Neuronal stem cell (in vitro differentiated cells): ENCODE data around the gene KRT38.

Source experiments
- DNase-seq: peaks from one replicate; pipeline ENCODE4 v3.0.0-alpha.2; 2013; ENCODE audit warnings: low spot score
- H2AFZ ChIP-seq: one replicate; pipeline ENCODE4 v1.6.1; 2013; ENCODE audit warnings: mild to moderate bottlenecking, low read length, inconsistent platforms
- H2AK5ac ChIP-seq: 2 replicates; pipeline ENCODE4 v1.6.1; 2013; ENCODE audit warnings: low read depth, mild to moderate bottlenecking, inconsistent platforms, low read length, moderate library complexity, mixed read lengths
- H2BK120ac ChIP-seq: 2 replicates; pipeline ENCODE4 v1.6.1; 2013; ENCODE audit warnings: low read depth, mild to moderate bottlenecking, inconsistent platforms, low read length, moderate library complexity, mixed read lengths
- H2BK12ac ChIP-seq: one replicate; pipeline ENCODE4 v1.6.1; 2013; ENCODE audit warnings: low read length, inconsistent platforms
- H2BK15ac ChIP-seq: 2 replicates; pipeline ENCODE4 v1.6.1; 2013; ENCODE audit warnings: mild to moderate bottlenecking, low read length, inconsistent platforms, mixed read lengths
- H2BK5ac ChIP-seq: one replicate; pipeline ENCODE4 v1.6.1; 2013; ENCODE audit warnings: inconsistent platforms, mild to moderate bottlenecking, low read length, moderate library complexity
- H3K14ac ChIP-seq: one replicate; pipeline ENCODE4 v1.6.1; 2013; ENCODE audit warnings: low read length, inconsistent platforms
- H3K18ac ChIP-seq: 2 replicates; pipeline ENCODE4 v1.6.1; 2013; ENCODE audit warnings: low read length, inconsistent platforms
- H3K23ac ChIP-seq: 2 replicates; pipeline ENCODE4 v1.6.1; 2013; ENCODE audit warnings: low read depth, mild to moderate bottlenecking, mixed read lengths, low read length, inconsistent platforms; ENCODE audit not compliant: poor library complexity
- H3K27ac ChIP-seq: replicated peaks from 3 replicates; pipeline ENCODE4 v1.5.1; 2013; ENCODE audit warnings: low read length, inconsistent platforms
- H3K27me3 ChIP-seq, 3 experiments: 2 replicates each; pipeline ENCODE4 v1.6.1; 2013; ENCODE audit warnings: low read length in 3 of 3, mild to moderate bottlenecking in 2 of 3, inconsistent platforms in 1 of 3, low read depth in 1 of 3, mixed read lengths in 1 of 3, moderate library complexity in 1 of 3; ENCODE audit not compliant: control insufficient read depth in 3 of 3, insufficient read depth in 3 of 3
- H3K36me3 ChIP-seq, 2 donors: replicated peaks in 1 of 2; 2 replicates each; pipeline ENCODE4 v1.6.1; 2013; ENCODE audit warnings: low read length in 2 of 2; ENCODE audit not compliant: control insufficient read depth in 2 of 2, insufficient read depth in 2 of 2
- H3K4ac ChIP-seq: 2 replicates; pipeline ENCODE4 v1.6.1; 2013; ENCODE audit warnings: inconsistent platforms, mild to moderate bottlenecking, low read length, moderate library complexity
- H3K4me1 ChIP-seq, 2 donors: 1 replicate in 1 of 2; 2 replicates in 1 of 2; pipeline ENCODE4 v1.6.1; 2013; ENCODE audit warnings: low read length in 2 of 2, low read depth in 1 of 2; ENCODE audit not compliant: control insufficient read depth in 2 of 2, insufficient read depth in 1 of 2
- H3K4me2 ChIP-seq: one replicate; pipeline ENCODE4 v1.6.1; 2013; ENCODE audit warnings: mild to moderate bottlenecking, low read length, inconsistent platforms; ENCODE audit not compliant: insufficient read depth, poor library complexity, severe bottlenecking
- H3K4me3 ChIP-seq, 2 donors: 2 replicates each; pipeline ENCODE4 v1.5.1; 2013; ENCODE audit warnings: low read length in 2 of 2, mild to moderate bottlenecking in 2 of 2, inconsistent platforms in 1 of 2, moderate library complexity in 1 of 2
- H3K79me1 ChIP-seq: one replicate; pipeline ENCODE4 v1.6.1; 2013; ENCODE audit warnings: low read depth, mild to moderate bottlenecking, inconsistent platforms, low read length, moderate library complexity
- H3K9ac ChIP-seq: one replicate; pipeline ENCODE4 v1.6.1; 2013; ENCODE audit warnings: mild to moderate bottlenecking, low read depth, low read length, inconsistent platforms; ENCODE audit not compliant: poor library complexity
- H3K9me3 ChIP-seq, 2 donors: replicated peaks in 1 of 2; 2 replicates each; pipeline versions ENCODE3 to v1.6.1; 2013; ENCODE audit warnings: low read length in 2 of 2, mild to moderate bottlenecking in 2 of 2, inconsistent platforms in 1 of 2, low read depth in 1 of 2, mixed read lengths in 1 of 2, moderate library complexity in 1 of 2; ENCODE audit not compliant: control insufficient read depth in 2 of 2, insufficient read depth in 1 of 2
- H4K8ac ChIP-seq: one replicate; pipeline ENCODE4 v1.6.1; 2013; ENCODE audit warnings: low read depth, mild to moderate bottlenecking, inconsistent platforms, low read length, moderate library complexity
- H4K91ac ChIP-seq: one replicate; pipeline ENCODE4 v1.6.1; 2013; ENCODE audit warnings: low read length, low read depth, mild to moderate bottlenecking, inconsistent platforms; ENCODE audit not compliant: poor library complexity
- WGBS, 2 donors: extraction: QIAGEN DNeasy Blood & Tissue Kit; methylation state at CpG; one replicate each; pipeline ENCODE4 v1.1.7; 2013; ENCODE audit warnings: missing lambda C conversion rate in 2 of 2, mixed read lengths in 1 of 2; ENCODE audit not compliant: insufficient read length in 2 of 2, insufficient replicate concordance in 1 of 2; ENCODE audit errors: extremely low coverage in 2 of 2; 5-methylcytosine and 5-hydroxymethylcytosine counted together

The KRT38 gene

GRCh38 chr17:41442739-41443138 is 2.0 kb upstream of the KRT38 start:
- Histone ChIP-seq H3K9ac (no peak overlapping the region), H2BK15ac (no peak overlapping the region), H2BK12ac (no peak overlapping the region), H3K4me3 (no peak overlapping the region), H2BK5ac (no peak overlapping the region), H4K91ac (no peak overlapping the region), H3K23ac (no peak overlapping the region), H2AFZ (no peak overlapping the region), H3K27me3 (peaks cover 0 to 7% (median 0%) of the 10 kb centered on the region in 3 experiments), H3K79me1 (no peaks in the 10 kb centered on the region), H3K4ac (no peak overlapping the region), H3K9me3 (no peaks in the 10 kb centered on the region), H2AK5ac (no peak overlapping the region), H2BK120ac (no peak overlapping the region), H4K8ac (no peak overlapping the region), H3K14ac (no peak overlapping the region), H3K4me1 (no peaks in the 10 kb centered on the region), H3K18ac (no peak overlapping the region), H3K4me2 (no peak overlapping the region), H3K36me3 (no peaks in the 10 kb centered on the region), H3K27ac (no peak overlapping the region)
- no CpG with 5 or more reads among the region's 4 CpGs for WGBS, 2 donors
- no peak for DNase-seq

DNA sequence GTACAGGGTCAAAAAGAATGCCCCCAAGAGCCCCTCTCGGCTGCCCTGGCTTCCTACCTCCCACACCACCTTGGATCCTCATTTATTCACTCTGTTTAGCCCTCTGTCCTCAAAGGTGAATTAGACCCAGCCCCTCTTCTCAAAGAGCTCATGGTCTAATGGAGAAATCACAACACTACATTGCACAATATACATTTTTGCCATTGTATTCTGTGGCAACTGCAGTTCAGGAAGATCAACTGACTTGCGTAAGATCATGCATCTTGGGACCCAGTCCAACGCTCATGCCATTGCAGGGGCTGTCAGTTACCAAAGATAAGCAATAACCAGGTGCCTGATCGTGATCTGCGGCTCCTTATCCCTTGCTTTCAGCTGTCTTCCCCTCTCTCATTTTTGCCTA is 1.4 kb downstream of the KRT38 start:
- Histone ChIP-seq H2BK15ac (no peak overlapping the region), H3K36me3 (no peaks in the 10 kb centered on the region), H3K9ac (no peak overlapping the region), H3K79me1 (no peaks in the 10 kb centered on the region), H3K23ac (no peak overlapping the region), H3K27me3 (peaks cover 0 to 8% (median 0%) of the 10 kb centered on the region in 3 experiments), H3K14ac (no peak overlapping the region), H4K8ac (no peak overlapping the region), H2AFZ (no peak overlapping the region), H3K4me2 (no peak overlapping the region), H3K4me1 (no peaks in the 10 kb centered on the region), H3K18ac (no peak overlapping the region), H3K4ac (no peak overlapping the region), H4K91ac (no peak overlapping the region), H3K27ac (no peak overlapping the region), H2BK12ac (no peak overlapping the region), H2AK5ac (no peak overlapping the region), H3K9me3 (no peaks in the 10 kb centered on the region), H2BK120ac (no peak overlapping the region), H2BK5ac (no peak overlapping the region), H3K4me3 (no peak overlapping the region)
- WGBS, 2 donors, result no CpG with 5 or more reads among the region's 5 CpGs
- no peak for DNase-seq

DNA sequence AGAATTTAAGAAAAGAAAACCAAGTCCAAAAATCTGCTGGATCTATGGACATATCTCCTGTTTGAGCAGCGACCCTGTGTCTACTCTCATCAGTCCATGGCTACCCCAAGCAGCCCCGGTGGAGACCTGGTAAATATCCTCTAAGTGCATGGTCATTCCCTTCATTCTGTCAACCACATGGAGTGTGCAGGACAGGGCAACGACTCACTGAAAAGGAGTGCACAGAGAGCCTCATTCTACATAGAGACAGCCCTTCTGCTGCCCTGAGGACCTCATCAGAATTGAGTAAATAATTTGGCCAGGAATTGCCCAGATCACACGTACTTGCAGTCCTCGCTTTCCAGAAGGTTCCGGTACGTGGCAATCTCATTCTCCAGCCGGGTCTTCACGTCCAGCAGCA is 3.0 kb downstream of the KRT38 start:
- Histone ChIP-seq H4K91ac (no peak overlapping the region), H2BK120ac (no peak overlapping the region), H3K18ac (peak overlapping the region; percentile 17), H3K4me1 (no peaks in the 10 kb centered on the region), H2BK15ac (no peak overlapping the region), H3K9ac (no peak overlapping the region), H3K4me3 (no peak overlapping the region), H3K4ac (no peak overlapping the region), H2AFZ (no peak overlapping the region), H3K23ac (no peak overlapping the region), H3K27me3 (peaks cover 0 to 4% (median 0%) of the 10 kb centered on the region in 3 experiments), H3K9me3 (no peaks in the 10 kb centered on the region), H2BK12ac (no peak overlapping the region), H2BK5ac (no peak overlapping the region), H2AK5ac (no peak overlapping the region), H3K27ac (no peak overlapping the region), H3K36me3 (no peaks in the 10 kb centered on the region), H3K14ac (no peak overlapping the region), H4K8ac (no peak overlapping the region), H3K4me2 (no peak overlapping the region), H3K79me1 (no peaks in the 10 kb centered on the region)
- WGBS, 2 donors, result no CpG with 5 or more reads among the region's 9 CpGs
- no peak for DNase-seq

- Histone ChIP-seq H2BK15ac (no peak overlapping the region), H4K8ac (no peak overlapping the region), H3K9ac (no peak overlapping the region), H2BK12ac (no peak overlapping the region), H3K4me3 (no peak overlapping the region), H2BK5ac (no peak overlapping the region), H2BK120ac (no peak overlapping the region), H3K14ac (no peak overlapping the region), H3K4me2 (no peak overlapping the region), H3K4me1 (no peaks in the 10 kb centered on the region), H4K91ac (no peak overlapping the region), H3K18ac (peak overlapping the region; percentile 77), H2AK5ac (no peak overlapping the region), H3K27me3 (peaks cover 0 to 3% (median 0%) of the 10 kb centered on the region in 3 experiments), H3K9me3 (no peaks in the 10 kb centered on the region), H2AFZ (no peak overlapping the region), H3K36me3 (no peaks in the 10 kb centered on the region), H3K4ac (no peak overlapping the region), H3K79me1 (no peaks in the 10 kb centered on the region), H3K23ac (peak overlapping the region; percentile 31), H3K27ac (no peak overlapping the region)
- DNase-seq, result no peak
- WGBS, 2 donors, result no CpG with 5 or more reads among the region's 7 CpGs
Observed at GRCh38 chr17:41437254-41437653, 3.5 kb downstream of the KRT38 start.
